Ovary (tissue), 3 donors: ENCODE results near the gene TBC1D7.

Experiments
- CTCF ChIP-seq, 3 donors: fragments of 450-650 bp in 2 of 3; fragments of 200-600 bp in 1 of 3; IDR thresholded peaks; one replicate each; pipeline versions ENCODE4 v1.5.1 to v1.8.0; 2016 to 2022; ENCODE audit warnings: antibody characterized with exemption in 3 of 3, mild to moderate bottlenecking in 1 of 3
- POLR2A ChIP-seq: fragments of 450-650 bp; IDR thresholded peaks from one replicate; pipeline ENCODE4 v1.6.1; 2017; ENCODE audit warnings: antibody characterized with exemption, mild to moderate bottlenecking, moderate library complexity
- donor health status: DM: no; HTN: no; CAD: no.

- TF ChIP-seq CTCF (IDR thresholded peaks at IDR 0.05) (no peak), POLR2A (no peak)
Observed at GRCh38 chr6:13377054-13377758, 48.9 kb upstream of the TBC1D7 start.
